ENCODE data around the gene ZNF460.

GRCh38 chr19:57280962-57281400 lies 696 bp downstream of the ZNF460 start:
- TF ChIP-seq CTCF (conservative IDR thresholded peaks at IDR 0.05; ENCODE audit: low read length) (no peak), EZH2phosphoT487 (IDR thresholded peaks at IDR 0.05; ENCODE audit: borderline replicate concordance, low read depth, low read length) (no peak)

All from OCI-LY7 (cell line).